ENCODE data around the gene MYO9B. TPM values are rescaled to one million over a fixed set of nuclear protein-coding genes. Genes with fewer than 3 reads are reported as not detected.

MYO9B gene
- total RNA-seq, 1 donor from 2014 or later = 35.6 TPM

- intact Hi-C loops (cut with DNase I) = no loop called here
- no peak for DNase-seq (ENCODE audit: low spot score)
Observed at GRCh38 chr19:17109300-17109699, 33.7 kb downstream of the MYO9B start.

- DNase-seq (ENCODE audit: low spot score) = peak; percentile 92
- intact Hi-C loops (cut with DNase I) = no loop called here
Observed at GRCh38 chr19:17109962-17110598, 34.5 kb downstream of the MYO9B start.

GRCh38 chr19:17110599-17110966 is 35.0 kb downstream of the MYO9B start:
- DNase-seq (ENCODE audit: low spot score) = no peak
- intact Hi-C loops (cut with DNase I) = no loop called here

- intact Hi-C loops (cut with DNase I) = no loop called here
- no peak for DNase-seq (ENCODE audit: low spot score)
Observed at GRCh38 chr19:17111766-17112165, 36.2 kb downstream of the MYO9B start.

GRCh38 chr19:17112271-17112670 is 36.7 kb downstream of the MYO9B start:
- intact Hi-C loops (cut with DNase I) = no loop called here
- no peak for DNase-seq (ENCODE audit: low spot score)

- DNase-seq (ENCODE audit: low spot score) = peak; percentile 87
- intact Hi-C loops (cut with DNase I) = no loop called here
Observed at GRCh38 chr19:17112700-17113099, 37.1 kb downstream of the MYO9B start.

GRCh38 chr19:17113127-17113785 is 37.7 kb downstream of the MYO9B start:
- no peak for DNase-seq (ENCODE audit: low spot score)
- intact Hi-C loops (cut with DNase I) = no loop called here

- no peak for DNase-seq (ENCODE audit: low spot score)
- intact Hi-C loops (cut with DNase I) = no loop called here
Observed at GRCh38 chr19:17114414-17114831, 38.8 kb downstream of the MYO9B start.

- DNase-seq (ENCODE audit: low spot score) = no peak
- intact Hi-C loops (cut with DNase I) = no loop called here
Observed at GRCh38 chr19:17116996-17117702, 41.6 kb downstream of the MYO9B start.

GRCh38 chr19:17118957-17119356 is 43.4 kb downstream of the MYO9B start:
- intact Hi-C loops (cut with DNase I) = no loop called here

GRCh38 chr19:17121736-17122293 is 46.2 kb downstream of the MYO9B start:
- no peak for DNase-seq (ENCODE audit: low spot score)
- intact Hi-C loops (cut with DNase I) = no loop called here

More at GRCh38 chr19:17118957-17119356, 43.4 kb downstream of the MYO9B start:
- DNase-seq (ENCODE audit: low spot score) = no peak

- no peak for DNase-seq (ENCODE audit: low spot score)
- intact Hi-C loops (cut with DNase I) = no loop called here
Observed at GRCh38 chr19:17123041-17123440, 47.5 kb downstream of the MYO9B start.

- intact Hi-C loops (cut with DNase I) = no loop called here
- no peak for DNase-seq (ENCODE audit: low spot score)
Observed at GRCh38 chr19:17124025-17124424, 48.4 kb downstream of the MYO9B start.

- DNase-seq (ENCODE audit: low spot score) = no peak
- intact Hi-C loops (cut with DNase I) = no loop called here
Observed at GRCh38 chr19:17125062-17125727, 49.6 kb downstream of the MYO9B start.

- DNase-seq (ENCODE audit: low spot score) = peak; percentile 88
- intact Hi-C loops (cut with DNase I) = no loop called here
Observed at GRCh38 chr19:17125728-17126677, 50.4 kb downstream of the MYO9B start.

- DNase-seq (ENCODE audit: low spot score) = no peak
- intact Hi-C loops (cut with DNase I) = no loop called here
Observed at GRCh38 chr19:17127671-17128070, 52.1 kb downstream of the MYO9B start.

- intact Hi-C loops (cut with DNase I) = no loop called here
- no peak for DNase-seq (ENCODE audit: low spot score)
Observed at GRCh38 chr19:17128403-17128802, 52.8 kb downstream of the MYO9B start.

GRCh38 chr19:17128820-17129219 is 53.2 kb downstream of the MYO9B start:
- DNase-seq (ENCODE audit: low spot score) = no peak
- intact Hi-C loops (cut with DNase I) = no loop called here

GRCh38 chr19:17129377-17129776 is 53.8 kb downstream of the MYO9B start:
- intact Hi-C loops (cut with DNase I) = no loop called here
- no peak for DNase-seq (ENCODE audit: low spot score)

Measured in cardiac septum (tissue), 1 donor.